Measurements from ENCODE around the gene RAD1. TPM values are rescaled to one million over a fixed set of nuclear protein-coding genes. Genes with fewer than 3 reads are reported as not detected.
A peak's percentile ranks its signal among the peaks of the same experiment; 100 is the strongest.

Gene RAD1
- total RNA-seq, 2 donors from 2014 or later: 8.9 to 15.1 TPM

DNA sequence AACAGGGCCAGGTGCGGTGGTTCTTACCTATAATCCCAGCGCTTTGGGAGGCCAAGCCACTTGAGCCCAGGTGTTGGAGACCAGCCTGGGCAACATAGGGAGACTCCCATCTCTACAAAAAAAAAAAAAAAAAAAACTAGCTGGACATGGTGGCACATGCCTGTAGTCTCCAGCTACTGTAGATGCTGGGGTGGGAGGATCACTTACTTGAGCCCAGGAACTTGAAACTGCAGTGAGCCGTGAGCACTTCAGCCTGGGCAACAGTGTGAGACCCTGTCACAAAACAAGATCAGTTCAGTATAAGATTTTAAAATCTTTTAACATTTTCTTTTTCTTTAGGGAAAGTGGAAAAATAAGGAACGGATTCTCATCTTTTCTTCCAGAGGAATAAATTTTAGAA is 2.7 kb upstream of the RAD1 start:
- Histone ChIP-seq H3K9me3 (no peaks in the 10 kb centered on the region), H3K4me3 (no peak overlapping the region), H3K36me3 (no peaks in the 10 kb centered on the region), H3K27ac (no peak overlapping the region), H3K27me3 (replicated peaks; ENCODE audit: insufficient read depth) (no peaks in the 10 kb centered on the region), H3K4me1 (ENCODE audit: control insufficient read depth in 1 of 2, low read depth in 2 of 2) (peaks cover 20 to 38% of the 10 kb centered on the region in 2 donors)
- no peak for ATAC-seq (ENCODE audit: insufficient number of reproducible peaks, low FRiP score, low read depth)
- DNase-seq (ENCODE audit: low spot score): no peak
- TF ChIP-seq, protein P1, sequence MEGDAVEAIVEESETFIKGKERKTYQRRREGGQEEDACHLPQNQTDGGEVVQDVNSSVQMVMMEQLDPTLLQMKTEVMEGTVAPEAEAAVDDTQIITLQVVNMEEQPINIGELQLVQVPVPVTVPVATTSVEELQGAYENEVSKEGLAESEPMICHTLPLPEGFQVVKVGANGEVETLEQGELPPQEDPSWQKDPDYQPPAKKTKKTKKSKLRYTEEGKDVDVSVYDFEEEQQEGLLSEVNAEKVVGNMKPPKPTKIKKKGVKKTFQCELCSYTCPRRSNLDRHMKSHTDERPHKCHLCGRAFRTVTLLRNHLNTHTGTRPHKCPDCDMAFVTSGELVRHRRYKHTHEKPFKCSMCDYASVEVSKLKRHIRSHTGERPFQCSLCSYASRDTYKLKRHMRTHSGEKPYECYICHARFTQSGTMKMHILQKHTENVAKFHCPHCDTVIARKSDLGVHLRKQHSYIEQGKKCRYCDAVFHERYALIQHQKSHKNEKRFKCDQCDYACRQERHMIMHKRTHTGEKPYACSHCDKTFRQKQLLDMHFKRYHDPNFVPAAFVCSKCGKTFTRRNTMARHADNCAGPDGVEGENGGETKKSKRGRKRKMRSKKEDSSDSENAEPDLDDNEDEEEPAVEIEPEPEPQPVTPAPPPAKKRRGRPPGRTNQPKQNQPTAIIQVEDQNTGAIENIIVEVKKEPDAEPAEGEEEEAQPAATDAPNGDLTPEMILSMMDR (IDR thresholded peaks at IDR 0.05): no peak

- ATAC-seq (ENCODE audit: insufficient number of reproducible peaks, low FRiP score, low read depth): no peak
- Histone ChIP-seq H3K27ac (peak overlapping the region in 1 of 2 donors; percentile 78), H3K27me3 (replicated peaks; ENCODE audit: insufficient read depth) (no peaks in the 10 kb centered on the region), H3K4me3 (peak overlapping the region; percentile 72), H3K4me1 (ENCODE audit: control insufficient read depth in 1 of 2, low read depth in 2 of 2) (peaks cover 20 to 41% of the 10 kb centered on the region in 2 donors), H3K36me3 (peaks cover 7% of the 10 kb centered on the region), H3K9me3 (no peaks in the 10 kb centered on the region)
- DNase-seq (ENCODE audit: low spot score): no peak
- TF ChIP-seq, protein P1 (IDR thresholded peaks at IDR 0.05): no peak
These were observed 1.2 kb upstream of the RAD1 start for GRCh38 chr5:34916518-34916917.

GRCh38 chr5:34915856-34916192 is 520 bp upstream of the RAD1 start:
- no peak for ATAC-seq (ENCODE audit: insufficient number of reproducible peaks, low FRiP score, low read depth)
- Histone ChIP-seq H3K9me3 (no peaks in the 10 kb centered on the region), H3K27me3 (replicated peaks; ENCODE audit: insufficient read depth) (no peaks in the 10 kb centered on the region), H3K4me3 (peak overlapping the region; percentile 72), H3K4me1 (ENCODE audit: control insufficient read depth in 1 of 2, low read depth in 2 of 2) (peaks cover 20 to 41% of the 10 kb centered on the region in 2 donors), H3K27ac (peak overlapping the region; percentile 71 to 78), H3K36me3 (peaks cover 14% of the 10 kb centered on the region)
- TF ChIP-seq, protein P1 (IDR thresholded peaks at IDR 0.05): no peak
- no peak for DNase-seq (ENCODE audit: low spot score)

- H3K27me3 ChIP-seq (replicated peaks; ENCODE audit: insufficient read depth): no peaks in the 10 kb centered on the region
- no peaks in the 10 kb centered on the region for H3K9me3 ChIP-seq
- peak overlapping the region; percentile 72 for H3K4me3 ChIP-seq
- H3K27ac ChIP-seq: peak overlapping the region; percentile 67 to 71
- TF ChIP-seq, protein P1 (IDR thresholded peaks at IDR 0.05): no peak
- peaks cover 16% of the 10 kb centered on the region for H3K36me3 ChIP-seq
- no peak for ATAC-seq (ENCODE audit: insufficient number of reproducible peaks, low FRiP score, low read depth)
- DNase-seq (ENCODE audit: low spot score): no peak
- peaks cover 20 to 41% of the 10 kb centered on the region in 2 donors for H3K4me1 ChIP-seq (ENCODE audit: control insufficient read depth in 1 of 2, low read depth in 2 of 2)
These were observed 599 bp downstream of the RAD1 start for GRCh38 chr5:34914671-34915138.

- TF ChIP-seq, protein P1 (IDR thresholded peaks at IDR 0.05): no peak
- DNase-seq (ENCODE audit: low spot score): no peak
- peaks cover 26% of the 10 kb centered on the region for H3K36me3 ChIP-seq
- peaks cover 20 to 41% of the 10 kb centered on the region in 2 donors for H3K4me1 ChIP-seq (ENCODE audit: control insufficient read depth in 1 of 2, low read depth in 2 of 2)
- no peaks in the 10 kb centered on the region for H3K9me3 ChIP-seq
- ATAC-seq (ENCODE audit: insufficient number of reproducible peaks, low FRiP score, low read depth): no peak
- H3K4me3 ChIP-seq: no peak overlapping the region
- H3K27ac ChIP-seq: no peak overlapping the region
- H3K27me3 ChIP-seq (replicated peaks; ENCODE audit: insufficient read depth): no peaks in the 10 kb centered on the region
These were observed 2.2 kb downstream of the RAD1 start for GRCh38 chr5:34913072-34913471.

Measured in thoracic aorta (tissue), 2 donors.